SK-N-MC (cell line): ENCODE data around the gene CDC42SE2.

Experiments
- EZH2 ChIP-seq: fragments of 200-600 bp; sonication (generic); IDR thresholded peaks from one replicate; pipeline ENCODE4 v1.6.1; 2017; ENCODE audit warnings: antibody characterized with exemption
- POLR2AphosphoS5 ChIP-seq: IDR thresholded peaks from 2 replicates; pipeline ENCODE4 v1.6.1; 2012; ENCODE audit warnings: mild to moderate bottlenecking, low read depth, low read length, borderline replicate concordance

GRCh38 chr5:131268758-131269370 lies 5.0 kb downstream of the CDC42SE2 start:
- no peak for TF ChIP-seq EZH2
- TF ChIP-seq POLR2AphosphoS5, result no peak
